ENCODE data around the gene PPL.
"Not testable (repeated sequence)": the region's sequence is repeated elsewhere in the genome, so short reads cannot be mapped to it uniquely, and the experiment has no call there.

Gene PPL

GRCh38 chr16:4910828-4911227 lies 26.1 kb downstream of the PPL start:
- Mint-ChIP-seq H3K27me3 (peaks cover 4% of the 10 kb centered on the region), H3K36me3 (no peaks in the 10 kb centered on the region), H3K4me3 (no peak overlapping the region), H3K27ac (no peak overlapping the region), H3K9me3 (no peaks in the 10 kb centered on the region), H3K4me1 (no peaks in the 10 kb centered on the region)

- Mint-ChIP-seq H3K4me1 (no peaks in the 10 kb centered on the region), H3K4me3 (no peak overlapping the region)
Measured at GRCh38 chr16:4909825-4910224, 27.1 kb downstream of the PPL start.

GRCh38 chr16:4908854-4909401 lies 28.0 kb downstream of the PPL start:
- no peaks in the 10 kb centered on the region for H3K9me3 Mint-ChIP-seq
- H3K27ac Mint-ChIP-seq, result no peak overlapping the region
- H3K27me3 Mint-ChIP-seq, result peaks cover 15% of the 10 kb centered on the region
- no peaks in the 10 kb centered on the region for H3K4me1 Mint-ChIP-seq
- no peak overlapping the region for H3K4me3 Mint-ChIP-seq
- no peaks in the 10 kb centered on the region for H3K36me3 Mint-ChIP-seq

More at GRCh38 chr16:4909825-4910224, 27.1 kb downstream of the PPL start:
- H3K9me3 Mint-ChIP-seq, result no peaks in the 10 kb centered on the region
- no peaks in the 10 kb centered on the region for H3K36me3 Mint-ChIP-seq
- peaks cover 7% of the 10 kb centered on the region for H3K27me3 Mint-ChIP-seq
- no peak overlapping the region for H3K27ac Mint-ChIP-seq

GRCh38 chr16:4904942-4905615 lies 31.9 kb downstream of the PPL start:
- Mint-ChIP-seq H3K9me3 (no peaks in the 10 kb centered on the region), H3K27me3 (peaks cover 17% of the 10 kb centered on the region), H3K4me1 (no peaks in the 10 kb centered on the region), H3K36me3 (no peaks in the 10 kb centered on the region), H3K4me3 (no peak overlapping the region), H3K27ac (no peak overlapping the region)

GRCh38 chr16:4904108-4904941 lies 32.6 kb downstream of the PPL start:
- Mint-ChIP-seq H3K9me3 (no peaks in the 10 kb centered on the region), H3K27ac (peak overlapping the region; percentile 30), H3K4me1 (no peaks in the 10 kb centered on the region), H3K27me3 (peaks cover 17% of the 10 kb centered on the region), H3K4me3 (no peak overlapping the region), H3K36me3 (no peaks in the 10 kb centered on the region)

GRCh38 chr16:4902038-4902437 lies 34.9 kb downstream of the PPL start:
- Mint-ChIP-seq H3K4me1 (no peaks in the 10 kb centered on the region), H3K4me3 (no peak overlapping the region), H3K27ac (no peak overlapping the region), H3K27me3 (peaks cover 15% of the 10 kb centered on the region), H3K9me3 (no peaks in the 10 kb centered on the region), H3K36me3 (no peaks in the 10 kb centered on the region)

GRCh38 chr16:4900750-4901149 lies 36.2 kb downstream of the PPL start:
- Mint-ChIP-seq H3K27me3 (peaks cover 13% of the 10 kb centered on the region), H3K4me3 (no peak overlapping the region), H3K36me3 (no peaks in the 10 kb centered on the region), H3K27ac (no peak overlapping the region), H3K9me3 (no peaks in the 10 kb centered on the region), H3K4me1 (no peaks in the 10 kb centered on the region)

- H3K27ac Mint-ChIP-seq, result no peak overlapping the region
- H3K27me3 Mint-ChIP-seq, result peaks cover 9% of the 10 kb centered on the region
- no peak overlapping the region for H3K4me3 Mint-ChIP-seq
- H3K36me3 Mint-ChIP-seq, result no peaks in the 10 kb centered on the region
- no peaks in the 10 kb centered on the region for H3K9me3 Mint-ChIP-seq
- H3K4me1 Mint-ChIP-seq, result no peaks in the 10 kb centered on the region
Measured at GRCh38 chr16:4900036-4900435, 36.9 kb downstream of the PPL start.

GRCh38 chr16:4899474-4899846 lies 37.5 kb downstream of the PPL start:
- no peaks in the 10 kb centered on the region for H3K4me1 Mint-ChIP-seq
- H3K4me3 Mint-ChIP-seq, result no peak overlapping the region
- H3K9me3 Mint-ChIP-seq, result no peaks in the 10 kb centered on the region
- no peak overlapping the region for H3K27ac Mint-ChIP-seq
- H3K36me3 Mint-ChIP-seq, result no peaks in the 10 kb centered on the region
- peaks cover 7% of the 10 kb centered on the region for H3K27me3 Mint-ChIP-seq

- H3K27ac Mint-ChIP-seq, result no peak overlapping the region
- H3K27me3 Mint-ChIP-seq, result peaks cover 2% of the 10 kb centered on the region
- no peak overlapping the region for H3K4me3 Mint-ChIP-seq
- no peaks in the 10 kb centered on the region for H3K4me1 Mint-ChIP-seq
- no peaks in the 10 kb centered on the region for H3K36me3 Mint-ChIP-seq
- H3K9me3 Mint-ChIP-seq, result no peaks in the 10 kb centered on the region
Measured at GRCh38 chr16:4898811-4899473, 38.0 kb downstream of the PPL start.

- H3K27ac Mint-ChIP-seq, result no peak overlapping the region
- H3K27me3 Mint-ChIP-seq, result no peaks in the 10 kb centered on the region
- H3K4me3 Mint-ChIP-seq, result no peak overlapping the region
- H3K36me3 Mint-ChIP-seq, result no peaks in the 10 kb centered on the region
- H3K9me3 Mint-ChIP-seq, result no peaks in the 10 kb centered on the region
- no peaks in the 10 kb centered on the region for H3K4me1 Mint-ChIP-seq
Measured at GRCh38 chr16:4897328-4897727, 39.6 kb downstream of the PPL start.

GRCh38 chr16:4896761-4897160 lies 40.2 kb downstream of the PPL start:
- not testable (repeated sequence) for H3K4me3 Mint-ChIP-seq, H3K36me3 Mint-ChIP-seq, H3K27ac Mint-ChIP-seq, H3K4me1 Mint-ChIP-seq, H3K9me3 Mint-ChIP-seq, H3K27me3 Mint-ChIP-seq

- H3K27ac Mint-ChIP-seq, result no peak overlapping the region
- H3K36me3 Mint-ChIP-seq, result no peaks in the 10 kb centered on the region
- no peak overlapping the region for H3K4me3 Mint-ChIP-seq
- H3K27me3 Mint-ChIP-seq, result no peaks in the 10 kb centered on the region
- no peaks in the 10 kb centered on the region for H3K9me3 Mint-ChIP-seq
- H3K4me1 Mint-ChIP-seq, result no peaks in the 10 kb centered on the region
Measured at GRCh38 chr16:4895366-4895765, 41.6 kb downstream of the PPL start.

GRCh38 chr16:4894276-4895150 lies 42.4 kb downstream of the PPL start:
- Mint-ChIP-seq H3K4me1 (no peaks in the 10 kb centered on the region), H3K4me3 (no peak overlapping the region), H3K27me3 (no peaks in the 10 kb centered on the region), H3K36me3 (no peaks in the 10 kb centered on the region), H3K27ac (no peak overlapping the region), H3K9me3 (no peaks in the 10 kb centered on the region)

All from activated naive CD4-positive, alpha-beta T cell treated with anti-CD3 and anti-CD28 coated beads, Interleukin-2, amount 50 U/mL, for 24 hours (primary cell).